Neuron (in vitro differentiated cells): Measurements from ENCODE around the gene TBC1D7.
A peak's percentile ranks its signal among the peaks of the same experiment; 100 is the strongest.
"Not testable (repeated sequence)": the region's sequence is repeated elsewhere in the genome, so short reads cannot be mapped to it uniquely, and the experiment has no call there.

Experiments used
- H2AFZ ChIP-seq: one replicate; pipeline ENCODE4 v1.6.1; 2013; ENCODE audit warnings: low read depth, mild to moderate bottlenecking, inconsistent platforms, low read length, moderate library complexity
- H3K27me3 ChIP-seq: one replicate; pipeline ENCODE4 v1.6.1; 2013; ENCODE audit warnings: low read length; ENCODE audit not compliant: insufficient read depth
- H3K36me3 ChIP-seq: one replicate; pipeline ENCODE4 v1.6.1; 2013; ENCODE audit warnings: low read length; ENCODE audit not compliant: insufficient read depth
- H3K4me1 ChIP-seq: one replicate; pipeline ENCODE4 v1.6.1; 2013; ENCODE audit warnings: low read length; ENCODE audit not compliant: insufficient read depth
- H3K4me3 ChIP-seq: 2 replicates; pipeline ENCODE4 v1.5.1; 2013; ENCODE audit warnings: mild to moderate bottlenecking, low read length, moderate library complexity
- H3K9me3 ChIP-seq: one replicate; pipeline ENCODE4 v1.6.1; 2013; ENCODE audit warnings: low read length

Gene TBC1D7

GRCh38 chr6:13327691-13328075 is 654 bp downstream of the TBC1D7 start:
- Histone ChIP-seq H3K36me3 (peaks cover 23% of the 10 kb centered on the region), H3K4me1 (peaks cover 14% of the 10 kb centered on the region), H3K27me3 (peaks cover 3% of the 10 kb centered on the region), H2AFZ (peak overlapping the region; percentile 63), H3K4me3 (peak overlapping the region; percentile 71), H3K9me3 (no peaks in the 10 kb centered on the region)

- H3K4me3 ChIP-seq, H3K27me3 ChIP-seq, H2AFZ ChIP-seq, H3K9me3 ChIP-seq: not testable (repeated sequence)
- Histone ChIP-seq H3K4me1 (peaks cover 14% of the 10 kb centered on the region), H3K36me3 (peaks cover 35% of the 10 kb centered on the region)
These were observed 2.2 kb downstream of the TBC1D7 start for GRCh38 chr6:13326031-13326586.

- H3K27me3 ChIP-seq, result no peaks in the 10 kb centered on the region
- no peak overlapping the region for H3K4me3 ChIP-seq
- no peaks in the 10 kb centered on the region for H3K4me1 ChIP-seq
- H2AFZ ChIP-seq, result no peak overlapping the region
- H3K36me3 ChIP-seq, result peaks cover 82% of the 10 kb centered on the region
- no peaks in the 10 kb centered on the region for H3K9me3 ChIP-seq
These were observed 8.3 kb downstream of the TBC1D7 start for GRCh38 chr6:13319891-13320564.

- Histone ChIP-seq H3K4me1 (no peaks in the 10 kb centered on the region), H3K36me3 (peaks cover 85% of the 10 kb centered on the region), H3K27me3 (no peaks in the 10 kb centered on the region), H3K4me3 (no peak overlapping the region), H2AFZ (no peak overlapping the region), H3K9me3 (no peaks in the 10 kb centered on the region)
These were observed 9.5 kb downstream of the TBC1D7 start for GRCh38 chr6:13318821-13319220.

- Histone ChIP-seq H2AFZ (no peak overlapping the region), H3K4me1 (no peaks in the 10 kb centered on the region), H3K4me3 (no peak overlapping the region), H3K9me3 (no peaks in the 10 kb centered on the region), H3K27me3 (no peaks in the 10 kb centered on the region), H3K36me3 (peaks cover 84% of the 10 kb centered on the region)
These were observed 12.4 kb downstream of the TBC1D7 start for GRCh38 chr6:13315896-13316295.

GRCh38 chr6:13314806-13315205 is 13.5 kb downstream of the TBC1D7 start:
- Histone ChIP-seq H3K27me3 (no peaks in the 10 kb centered on the region), H3K36me3 (peaks cover 74% of the 10 kb centered on the region), H2AFZ (no peak overlapping the region), H3K4me3 (no peak overlapping the region), H3K4me1 (no peaks in the 10 kb centered on the region), H3K9me3 (no peaks in the 10 kb centered on the region)

- Histone ChIP-seq H2AFZ (no peak overlapping the region), H3K9me3 (no peaks in the 10 kb centered on the region), H3K4me1 (no peaks in the 10 kb centered on the region), H3K36me3 (peaks cover 68% of the 10 kb centered on the region), H3K4me3 (no peak overlapping the region), H3K27me3 (no peaks in the 10 kb centered on the region)
These were observed 17.2 kb downstream of the TBC1D7 start for GRCh38 chr6:13311155-13311554.

GRCh38 chr6:13308332-13308731 is 20.0 kb downstream of the TBC1D7 start:
- Histone ChIP-seq H3K4me3 (no peak overlapping the region), H3K36me3 (peaks cover 64% of the 10 kb centered on the region), H3K9me3 (no peaks in the 10 kb centered on the region), H3K27me3 (no peaks in the 10 kb centered on the region), H2AFZ (no peak overlapping the region), H3K4me1 (no peaks in the 10 kb centered on the region)

GRCh38 chr6:13307508-13307995 is 20.8 kb downstream of the TBC1D7 start:
- Histone ChIP-seq H3K27me3 (no peaks in the 10 kb centered on the region), H3K4me1 (no peaks in the 10 kb centered on the region), H2AFZ (no peak overlapping the region), H3K9me3 (no peaks in the 10 kb centered on the region), H3K4me3 (no peak overlapping the region), H3K36me3 (peaks cover 65% of the 10 kb centered on the region)

GRCh38 chr6:13305791-13306190 is 22.5 kb downstream of the TBC1D7 start:
- Histone ChIP-seq H2AFZ (no peak overlapping the region), H3K4me3 (no peak overlapping the region), H3K36me3 (peaks cover 60% of the 10 kb centered on the region), H3K9me3 (no peaks in the 10 kb centered on the region), H3K4me1 (no peaks in the 10 kb centered on the region), H3K27me3 (no peaks in the 10 kb centered on the region)

GRCh38 chr6:13305288-13305687 is 23.0 kb downstream of the TBC1D7 start:
- H3K36me3 ChIP-seq, result peaks cover 65% of the 10 kb centered on the region

GRCh38 chr6:13304580-13305260 is 23.6 kb downstream of the TBC1D7 start:
- H3K4me3 ChIP-seq, result no peak overlapping the region
- H3K36me3 ChIP-seq, result peaks cover 69% of the 10 kb centered on the region
- H2AFZ ChIP-seq, result no peak overlapping the region
- no peaks in the 10 kb centered on the region for H3K27me3 ChIP-seq
- no peaks in the 10 kb centered on the region for H3K9me3 ChIP-seq
- H3K4me1 ChIP-seq, result no peaks in the 10 kb centered on the region

More at GRCh38 chr6:13305288-13305687, 23.0 kb downstream of the TBC1D7 start:
- H3K27me3 ChIP-seq, result no peaks in the 10 kb centered on the region
- H3K4me1 ChIP-seq, result no peaks in the 10 kb centered on the region
- no peak overlapping the region for H3K4me3 ChIP-seq
- H3K9me3 ChIP-seq, result no peaks in the 10 kb centered on the region
- H2AFZ ChIP-seq, result no peak overlapping the region

- Histone ChIP-seq H3K36me3 (peaks cover 68% of the 10 kb centered on the region), H3K9me3 (no peaks in the 10 kb centered on the region), H2AFZ (no peak overlapping the region), H3K4me3 (no peak overlapping the region), H3K4me1 (no peaks in the 10 kb centered on the region), H3K27me3 (no peaks in the 10 kb centered on the region)
These were observed 24.2 kb downstream of the TBC1D7 start for GRCh38 chr6:13304101-13304500.
